SIG-M5 treated with dmso at 0.1 percent for 504 hours (cell line): ENCODE data around the gene DTNB.

Experiments
- DNase-seq: peaks from one replicate; lab custom pipeline; 2025; ENCODE audit not compliant: unreplicated experiment; lab: John Stamatoyannopoulos, UW

Gene DTNB

GRCh38 chr2:25400576-25401216 is 272.7 kb downstream of the DTNB start:
- DNase-seq: no peak

- DNase-seq: no peak
Measured at GRCh38 chr2:25400169-25400568, 273.2 kb downstream of the DTNB start.

GRCh38 chr2:25398534-25398933 is 274.8 kb downstream of the DTNB start:
- DNase-seq: no peak

GRCh38 chr2:25397777-25398176 is 275.6 kb downstream of the DTNB start:
- DNase-seq: no peak

- no peak for DNase-seq
Measured at GRCh38 chr2:25389161-25389560, 284.2 kb downstream of the DTNB start.

GRCh38 chr2:25388491-25388890 is 284.9 kb downstream of the DTNB start:
- no peak for DNase-seq

- no peak for DNase-seq
Measured at GRCh38 chr2:25387876-25388449, 285.4 kb downstream of the DTNB start.

- peak; percentile 10 for DNase-seq
Measured at GRCh38 chr2:25386971-25387875, 286.2 kb downstream of the DTNB start.

- DNase-seq: no peak
Measured at GRCh38 chr2:25385910-25386309, 287.5 kb downstream of the DTNB start.

- DNase-seq: no peak
Measured at GRCh38 chr2:25383806-25384205, 289.6 kb downstream of the DTNB start.

GRCh38 chr2:25381502-25381901 is 291.9 kb downstream of the DTNB start:
- DNase-seq: no peak

GRCh38 chr2:25380586-25381375 is 292.6 kb downstream of the DTNB start:
- no peak for DNase-seq

GRCh38 chr2:25380023-25380422 is 293.4 kb downstream of the DTNB start:
- no peak for DNase-seq

- no peak for DNase-seq
Measured at GRCh38 chr2:25379535-25379934, 293.8 kb downstream of the DTNB start.

GRCh38 chr2:25378731-25379490 is 294.5 kb downstream of the DTNB start:
- DNase-seq: no peak

GRCh38 chr2:25377822-25378421 is 295.5 kb downstream of the DTNB start:
- no peak for DNase-seq

- DNase-seq: peak; percentile 90
Measured at GRCh38 chr2:25376750-25377621, 296.4 kb downstream of the DTNB start.

GRCh38 chr2:25375989-25376545 is 297.3 kb downstream of the DTNB start:
- no peak for DNase-seq
